Heart left ventricle (tissue), 16 donors: Measurements from ENCODE around the gene NDRG3. TPM values are rescaled to one million over a fixed set of nuclear protein-coding genes. Genes with fewer than 3 reads are reported as not detected.

Experiments used
- ATAC-seq, 4 donors: fragments of 200-7000 bp; cut with Tn5 transposase; one replicate each; pipeline ENCODE4 v1.9.1; 2020 to 2022; ENCODE audit warnings: moderate library complexity in 4 of 4, mild to moderate bottlenecking in 3 of 4, moderate number of reproducible peaks in 1 of 4
- DNase-seq, 5 donors: peaks; one replicate each; pipeline ENCODE4 v3.0.0-alpha.2; 2020
- H3K27ac ChIP-seq, 12 donors: fragments of 200-600 bp; sonication (generic) in 4 of 12; one replicate each; pipeline versions ENCODE4 v1.5.0 to v1.8.0; 2016 to 2022; ENCODE audit warnings: mild to moderate bottlenecking in 2 of 12
- H3K27me3 ChIP-seq, 9 donors: fragments of 200-600 bp; sonication (generic) in 2 of 9; one replicate each; pipeline versions ENCODE4 v1.5.1 to v1.8.0; 2016 to 2022; ENCODE audit warnings: mild to moderate bottlenecking in 3 of 9
- H3K36me3 ChIP-seq, 9 donors: fragments of 200-600 bp; sonication (generic) in 2 of 9; one replicate each; pipeline versions ENCODE4 v1.5.0 to v1.8.0; 2018 to 2022; ENCODE audit warnings: mild to moderate bottlenecking in 2 of 9
- H3K4me1 ChIP-seq, 12 donors: fragments of 200-600 bp; sonication (generic) in 4 of 12; one replicate each; pipeline versions ENCODE4 v1.5.0 to v1.8.0; 2016 to 2022; ENCODE audit warnings: mild to moderate bottlenecking in 3 of 12
- H3K4me3 ChIP-seq, 12 donors: fragments of 200-600 bp; sonication (generic) in 4 of 12; one replicate each; pipeline versions ENCODE4 v1.5.0 to v1.8.0; 2017 to 2022; ENCODE audit warnings: mild to moderate bottlenecking in 9 of 12, moderate library complexity in 4 of 12
- H3K9me3 ChIP-seq, 12 donors: fragments of 200-600 bp; sonication (generic) in 4 of 12; one replicate each; pipeline versions ENCODE4 v1.5.0 to v1.8.0; 2016 to 2022; ENCODE audit warnings: mild to moderate bottlenecking in 1 of 12
- CTCF ChIP-seq, 12 donors: fragments of 200-600 bp; sonication (generic) in 4 of 12; IDR thresholded peaks; one replicate each; pipeline versions ENCODE4 v1.5.0 to v1.8.0; 2018 to 2022; ENCODE audit warnings: antibody characterized with exemption in 12 of 12, mild to moderate bottlenecking in 5 of 12
- POLR2A ChIP-seq, 2 donors: fragments of 450-650 bp; IDR thresholded peaks; one replicate each; pipeline ENCODE4 v1.6.1; 2017; ENCODE audit warnings: antibody characterized with exemption in 2 of 2, mild to moderate bottlenecking in 2 of 2, moderate library complexity in 2 of 2
- WGBS, 4 donors: extraction: QIAGEN DNeasy Blood & Tissue Kit in 2 of 4; methylation state at CpG; one replicate each; pipeline versions ENCODE4 v1.1.5 to v1.1.7; 2013 to 2018; 5-methylcytosine and 5-hydroxymethylcytosine counted together
- intact Hi-C, 10 donors: fragments of 100-400 bp; cut with DNase I; formaldehyde crosslinking; loops; one replicate each; pipeline versions ENCODE4 v1.11.1 to v1.14.2; 2022
- polyA plus RNA-seq, 2 donors: library from polyadenylated mRNA; stranded (reverse); fragments of 200-250 nt; gene quantifications; one replicate each; pipeline ENCODE4 v1.2.3, GENCODE V29; 2013
- total RNA-seq, 9 donors: library from RNA; depleted of rRNA in 2 of 9; stranded (reverse); fragments of >200 nt in 2 of 9; fragmentation: NEBNext Ultra II Directional in 3 of 9; extraction: Animal tissue kit (Norgen Biotek cat#: 25700) in 3 of 9; gene quantifications; one replicate each; pipeline versions ENCODE4 v1.1.0 to v1.2.4, GENCODE V29; 2016 to 2023
- donor health status: ischemic (EF 13 %, LVEDD 7.1; RV severe dilation, severe dysfunction).
- donor health status: healthy with polysubstance abuse.
- donor health status: DM: no; HTN: yes; CAD: no.
- donor health status: DM: no; HTN: no; CAD: no.
- donor health status: ischemic (EF 25% LVEDD 6.9; RV normal size, moderate dysfunction).
- donor health status: ischemic (EF 25% LVEDD 5.7; RV mildly dilated, moderate dysfunction).
- donor health status: healthy.
- donor health status: DM: yes; HTN: yes; CAD: no.
- donor health status: ischemic (EF 35%, LVEDD 5.7; RV mildly dilated, moderate dysfunction).
- donor health status: nonischemic (EF 11% LVEDD 7.7; RV severe dilation, severe dysfunction).
- donor health status: DM: yes; HTN: yes; CAD: no.
- donor health status: PGD.
- donor health status: ischemic (EF 29% LVEDD 5.4; RV normal size, mild dysfunction).
- donor health status: nonischemic (EF 23%, LVEDD 6.1; RV moderate dilation, normal function).

The NDRG3 gene
- total and polyA plus RNA-seq, 11 donors = 17.3 to 34.8 (median 29.9) TPM

DNA sequence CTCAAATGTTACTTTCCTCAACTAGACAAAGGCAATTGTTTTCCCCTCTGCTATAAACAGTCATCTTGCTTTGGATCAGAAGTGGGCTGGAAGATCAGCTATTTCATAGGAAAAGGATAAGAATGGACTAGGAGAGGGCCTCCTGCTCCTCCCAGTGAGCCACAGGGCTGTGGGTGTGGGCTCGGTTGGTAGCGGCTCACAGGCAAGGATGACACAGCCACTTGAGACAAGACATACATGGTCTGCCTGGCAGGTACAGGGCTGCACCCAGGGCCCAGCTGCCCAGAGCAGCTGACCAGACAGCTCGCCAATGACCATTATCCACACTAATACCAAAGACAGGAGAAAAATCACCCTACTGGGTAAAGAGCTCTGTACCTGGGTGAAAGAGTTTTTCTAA is 90.9 kb downstream of the NDRG3 start:
- DNase-seq (no peak), ATAC-seq (no peak)
- Histone ChIP-seq H3K4me3 (no peak overlapping the region), H3K27me3 (no peaks in the 10 kb centered on the region), H3K9me3 (no peaks in the 10 kb centered on the region), H3K36me3 (peaks cover 0 to 94% (median 66%) of the 10 kb centered on the region in 9 donors), H3K27ac (no peak overlapping the region), H3K4me1 (peaks cover 0 to 6% (median 0%) of the 10 kb centered on the region in 12 donors)
- 82 to 97% (median 96%) methylated on average over 3 of the region's 3 CpGs for WGBS, 4 donors
- TF ChIP-seq POLR2A (IDR thresholded peaks at IDR 0.05) (no peak), CTCF (IDR thresholded peaks at IDR 0.05) (no peak)
- intact Hi-C loops = no loop called here

DNA sequence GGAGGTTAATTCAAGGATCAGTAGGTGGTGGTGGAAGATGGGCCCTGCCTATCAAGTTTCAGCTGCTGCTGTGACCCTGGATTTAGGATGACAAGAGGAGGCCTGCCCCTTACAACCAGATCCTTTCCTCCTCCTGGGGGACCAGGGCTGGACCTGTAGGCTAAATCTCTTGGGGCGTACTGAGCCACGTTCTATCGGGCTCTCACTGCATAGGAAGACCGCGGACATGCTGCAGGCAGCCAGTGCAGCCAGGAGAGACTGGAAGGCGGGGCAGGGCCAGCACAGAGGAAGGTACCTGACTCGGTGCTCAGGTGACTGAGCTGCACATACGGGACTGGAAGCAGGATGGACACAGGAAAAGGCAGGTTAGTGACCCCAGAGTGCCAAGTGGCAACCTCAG is 91.4 kb downstream of the NDRG3 start:
- WGBS, 4 donors = 94 to 98% (median 95%) methylated on average over 8 of the region's 8 CpGs
- no peak for ATAC-seq
- Histone ChIP-seq H3K4me3 (no peak overlapping the region), H3K36me3 (peaks cover 0 to 89% (median 61%) of the 10 kb centered on the region in 9 donors), H3K27me3 (no peaks in the 10 kb centered on the region), H3K9me3 (no peaks in the 10 kb centered on the region), H3K4me1 (peaks cover 0 to 6% (median 0%) of the 10 kb centered on the region in 12 donors), H3K27ac (no peak overlapping the region)
- intact Hi-C loops = no loop called here
- no peak for TF ChIP-seq CTCF (IDR thresholded peaks at IDR 0.05)
- TF ChIP-seq POLR2A (IDR thresholded peaks at IDR 0.05) = no peak
- DNase-seq = no peak

DNA sequence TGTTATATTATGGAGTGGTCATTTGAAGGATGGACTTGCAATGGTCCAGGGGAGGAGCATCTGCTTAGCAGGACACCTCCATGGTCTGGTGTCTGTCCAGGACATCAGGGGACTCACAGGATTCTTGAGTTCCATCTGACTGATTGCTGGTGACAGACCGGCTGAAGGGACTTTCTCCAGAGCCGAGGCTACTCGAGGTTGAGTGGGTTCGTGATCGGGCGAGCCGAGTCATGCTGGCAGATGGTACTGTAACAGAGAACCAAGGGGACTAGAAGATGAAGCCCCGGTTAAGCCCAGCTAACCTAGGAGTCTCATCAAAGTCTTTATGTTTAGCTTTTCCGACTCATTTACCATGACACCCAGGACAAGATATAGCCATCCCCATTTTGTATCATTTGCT is 92.4 kb downstream of the NDRG3 start:
- Histone ChIP-seq H3K9me3 (no peaks in the 10 kb centered on the region), H3K4me1 (peaks cover 0 to 6% (median 0%) of the 10 kb centered on the region in 12 donors), H3K4me3 (no peak overlapping the region), H3K27ac (no peak overlapping the region), H3K27me3 (no peaks in the 10 kb centered on the region), H3K36me3 (peaks cover 0 to 78% (median 54%) of the 10 kb centered on the region in 9 donors)
- TF ChIP-seq POLR2A (IDR thresholded peaks at IDR 0.05) = no peak
- TF ChIP-seq CTCF (IDR thresholded peaks at IDR 0.05) = no peak
- DNase-seq (no peak), ATAC-seq (no peak)
- intact Hi-C loops = no loop called here
- 85 to 93% (median 92%) methylated on average over 9 of the region's 9 CpGs for WGBS, 4 donors

DNA sequence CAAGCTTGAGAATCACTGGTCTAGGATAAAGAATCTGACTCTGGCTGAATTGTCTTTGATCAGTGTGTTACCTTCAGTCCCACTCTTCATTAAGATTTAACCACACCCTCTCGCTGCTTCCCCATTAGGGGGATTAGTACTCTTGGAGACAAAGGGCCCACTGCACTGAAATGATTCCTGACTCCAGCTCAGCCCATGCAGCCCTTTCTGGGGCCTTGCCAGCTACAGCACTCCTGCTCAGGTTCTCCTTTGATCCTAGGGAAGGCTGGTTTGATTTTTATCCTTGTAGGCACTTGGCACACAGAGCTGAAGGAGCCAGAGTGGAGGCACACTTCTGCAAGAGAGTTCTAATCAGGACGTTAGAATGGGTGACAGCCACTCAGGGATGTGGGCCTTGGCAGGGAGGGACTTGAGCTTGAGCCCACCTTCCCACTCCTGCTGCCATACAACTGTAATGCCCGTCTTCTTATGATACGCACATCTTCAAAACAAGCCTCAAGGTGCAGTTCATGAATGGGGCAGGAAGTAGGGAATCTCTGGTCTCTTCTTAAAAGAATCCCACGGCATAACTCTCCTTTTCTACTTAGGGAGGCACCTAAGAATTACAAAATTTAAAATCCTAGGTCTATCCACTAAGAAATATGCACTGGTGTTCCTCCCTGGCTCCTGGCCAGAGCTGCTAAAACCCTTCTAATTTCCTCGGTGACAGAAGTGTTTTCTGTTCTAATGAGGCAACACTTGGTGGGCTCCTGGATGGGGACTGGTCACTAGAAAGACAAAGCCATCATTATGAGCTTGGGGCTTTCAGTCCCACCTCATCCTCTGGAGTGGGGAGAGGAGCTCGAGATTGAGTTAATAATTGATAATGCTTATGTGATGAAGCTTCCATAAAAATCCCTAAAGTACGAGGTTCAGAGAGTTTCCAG is 98.4 kb downstream of the NDRG3 start:
- DNase-seq = no peak
- Histone ChIP-seq H3K9me3 (no peaks in the 10 kb centered on the region), H3K27me3 (no peaks in the 10 kb centered on the region), H3K27ac (no peak overlapping the region), H3K4me3 (no peak overlapping the region), H3K4me1 (peaks cover 0 to 11% (median 0%) of the 10 kb centered on the region in 12 donors), H3K36me3 (peaks cover 0 to 19% (median 14%) of the 10 kb centered on the region in 9 donors)
- TF ChIP-seq CTCF (IDR thresholded peaks at IDR 0.05) (no peak), POLR2A (IDR thresholded peaks at IDR 0.05) (no peak)
- no peak for ATAC-seq
- intact Hi-C loops = no loop called here
- WGBS, 4 donors = 73 to 84% (median 77%) methylated on average over 7 to 8 of the region's 8 CpGs
